SK-N-SH treated with all-trans-retinoic acid at 6 μM for 48 hours (cell line): ENCODE data around the gene EYA4.

ENCODE experiments used
- ATAC-seq: fragments of 200-7000 bp; cut with Tn5 transposase; 3 replicates; pipeline ENCODE4 v1.9.1; 2020; ENCODE audit warnings: mild to moderate bottlenecking, moderate library complexity
- ARNTL ChIP-seq: fragments of 450-650 bp; formaldehyde crosslinking; IDR thresholded peaks from 2 replicates; pipeline ENCODE4 v1.5.0; 2020; ENCODE audit warnings: low read depth, mild to moderate bottlenecking, moderate library complexity, borderline replicate concordance
- BACH2 ChIP-seq: fragments of 250-450 bp; sonication (Bioruptor Pico); IDR thresholded peaks from 2 replicates; pipeline ENCODE4 v1.9.0; 2021; ENCODE audit warnings: mild to moderate bottlenecking, borderline replicate concordance
- CSDC2 ChIP-seq: fragments of 250-450 bp; sonication (Bioruptor Pico); IDR thresholded peaks from 2 replicates; pipeline ENCODE4 v1.5.0; 2020; ENCODE audit warnings: mild to moderate bottlenecking, moderate library complexity
- CSRNP3 ChIP-seq: fragments of 250-450 bp; sonication (Bioruptor Pico); IDR thresholded peaks from 2 replicates; pipeline ENCODE4 v1.5.1; 2021; ENCODE audit warnings: mild to moderate bottlenecking, moderate library complexity
- ESRRG ChIP-seq: fragments of 250-450 bp; sonication (Bioruptor Pico); IDR thresholded peaks from 2 replicates; pipeline ENCODE4 v1.6.1; 2021; ENCODE audit warnings: mild to moderate bottlenecking
- GLIS3 ChIP-seq: fragments of 250-450 bp; sonication (Bioruptor Pico); IDR thresholded peaks from 2 replicates; pipeline ENCODE4 v1.5.0; 2020; ENCODE audit warnings: mild to moderate bottlenecking, moderate library complexity
- ISL1 ChIP-seq: fragments of 250-450 bp; sonication (Bioruptor Pico); IDR thresholded peaks from 2 replicates; pipeline ENCODE4 v2.1.2; 2022; ENCODE audit warnings: mild to moderate bottlenecking, moderate library complexity
- OSR1 ChIP-seq: fragments of 250-450 bp; sonication (Bioruptor Pico); IDR thresholded peaks from 2 replicates; pipeline ENCODE4 v1.8.0; 2022; ENCODE audit warnings: moderate library complexity, mild to moderate bottlenecking, inconsistent platforms
- PATZ1 ChIP-seq: fragments of 250-450 bp; sonication (Bioruptor Pico); IDR thresholded peaks from 2 replicates; pipeline ENCODE4 v1.8.0; 2020; ENCODE audit warnings: mild to moderate bottlenecking, moderate library complexity, borderline replicate concordance
- PPARA ChIP-seq: fragments of 250-450 bp; sonication (Bioruptor Pico); IDR thresholded peaks from 2 replicates; pipeline ENCODE4 v1.5.0; 2020; ENCODE audit warnings: mild to moderate bottlenecking, borderline replicate concordance
- SNAI2 ChIP-seq: fragments of 250-450 bp; sonication (Bioruptor Pico); IDR thresholded peaks from 2 replicates; pipeline ENCODE4 v1.5.0; 2020; ENCODE audit warnings: mild to moderate bottlenecking, moderate library complexity
- TCF4 ChIP-seq: fragments of 250-450 bp; sonication (Bioruptor Pico); IDR thresholded peaks from 2 replicates; pipeline ENCODE4 v1.8.0; 2021; ENCODE audit warnings: mild to moderate bottlenecking, moderate library complexity, borderline replicate concordance
- ZC3H10 ChIP-seq: fragments of 250-450 bp; sonication (Bioruptor Pico); IDR thresholded peaks from 2 replicates; pipeline ENCODE4 v1.5.1; 2021; ENCODE audit warnings: mild to moderate bottlenecking, moderate library complexity
- ZFP3 ChIP-seq: fragments of 250-450 bp; sonication (Bioruptor Pico); IDR thresholded peaks from 2 replicates; pipeline ENCODE4 v1.5.0; 2020; ENCODE audit warnings: mild to moderate bottlenecking, moderate library complexity
- ZFP30 ChIP-seq: fragments of 450-650 bp; formaldehyde crosslinking; IDR thresholded peaks from 2 replicates; pipeline ENCODE4 v1.5.0; 2022; ENCODE audit warnings: mild to moderate bottlenecking, moderate library complexity
- ZNF565 ChIP-seq: fragments of 450-650 bp; formaldehyde crosslinking; conservative IDR thresholded peaks from 2 replicates; pipeline ENCODE4 v1.5.0; 2020; ENCODE audit warnings: low read depth, mild to moderate bottlenecking, moderate library complexity
- ZNF70 ChIP-seq: fragments of 450-650 bp; formaldehyde crosslinking; IDR thresholded peaks from 2 replicates; pipeline ENCODE4 v1.5.0; 2020; ENCODE audit warnings: mild to moderate bottlenecking, moderate library complexity
- ZNF8 ChIP-seq: fragments of 450-650 bp; formaldehyde crosslinking; IDR thresholded peaks from 2 replicates; pipeline ENCODE4 v1.5.0; 2020; ENCODE audit warnings: mild to moderate bottlenecking, moderate library complexity
- TF ChIP-seq, protein P1 (sequence below): fragments of 250-450 bp; sonication (Bioruptor Pico); IDR thresholded peaks from 2 replicates; pipeline ENCODE4 v1.5.1; 2020; ENCODE audit warnings: low read depth, mild to moderate bottlenecking, moderate library complexity
- TF ChIP-seq, protein P2 (sequence below): fragments of 250-450 bp; sonication (Bioruptor Pico); IDR thresholded peaks from 2 replicates; pipeline ENCODE4 v1.8.0; 2021; ENCODE audit warnings: low read depth, mild to moderate bottlenecking, moderate library complexity, borderline replicate concordance
- TF ChIP-seq, protein P3 (sequence below): fragments of 250-450 bp; sonication (Bioruptor Pico); IDR thresholded peaks from 2 replicates; pipeline ENCODE4 v1.5.0; 2020; ENCODE audit warnings: mild to moderate bottlenecking, moderate library complexity

The EYA4 gene

DNA sequence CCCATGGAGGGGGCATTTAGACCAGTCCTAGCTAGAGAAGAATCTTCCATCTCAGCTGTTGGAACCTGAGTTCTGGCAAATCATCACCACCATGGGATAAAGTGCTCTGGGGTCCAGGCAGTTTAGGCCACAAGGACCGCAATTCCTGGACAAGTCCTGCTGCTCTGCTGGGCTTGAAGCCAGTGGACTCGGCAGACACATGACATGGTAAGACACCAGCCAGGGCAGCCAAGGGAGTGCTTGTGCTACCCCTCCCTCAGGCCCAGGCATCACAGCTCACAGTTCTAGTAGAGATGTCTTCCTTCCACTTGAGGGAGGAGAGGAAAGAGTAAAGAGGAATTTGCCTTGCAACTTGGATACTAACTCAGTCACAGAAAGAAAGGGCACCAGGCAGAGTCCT lies 246.0 kb downstream of the EYA4 start:
- no peak for ATAC-seq
- TF ChIP-seq ESRRG (CRISPR knock-in tag), result no peak
- no peak for TF ChIP-seq PATZ1 (CRISPR knock-in tag)
- no peak for TF ChIP-seq OSR1 (CRISPR knock-in tag)
- TF ChIP-seq SNAI2 (CRISPR knock-in tag), result no peak
- TF ChIP-seq TCF4 (CRISPR knock-in tag), result no peak
- TF ChIP-seq ISL1 (CRISPR knock-in tag), result no peak
- TF ChIP-seq ZC3H10 (CRISPR knock-in tag), result no peak
- no peak for TF ChIP-seq ZFP30 (CRISPR knock-in tag)
- no peak for TF ChIP-seq GLIS3 (CRISPR knock-in tag)
- TF ChIP-seq, protein P1, sequence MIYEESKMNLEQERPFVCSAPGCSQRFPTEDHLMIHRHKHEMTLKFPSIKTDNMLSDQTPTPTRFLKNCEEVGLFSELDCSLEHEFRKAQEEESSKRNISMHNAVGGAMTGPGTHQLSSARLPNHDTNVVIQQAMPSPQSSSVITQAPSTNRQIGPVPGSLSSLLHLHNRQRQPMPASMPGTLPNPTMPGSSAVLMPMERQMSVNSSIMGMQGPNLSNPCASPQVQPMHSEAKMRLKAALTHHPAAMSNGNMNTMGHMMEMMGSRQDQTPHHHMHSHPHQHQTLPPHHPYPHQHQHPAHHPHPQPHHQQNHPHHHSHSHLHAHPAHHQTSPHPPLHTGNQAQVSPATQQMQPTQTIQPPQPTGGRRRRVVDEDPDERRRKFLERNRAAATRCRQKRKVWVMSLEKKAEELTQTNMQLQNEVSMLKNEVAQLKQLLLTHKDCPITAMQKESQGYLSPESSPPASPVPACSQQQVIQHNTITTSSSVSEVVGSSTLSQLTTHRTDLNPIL (CRISPR knock-in tag), result no peak
- no peak for TF ChIP-seq ZNF70
- no peak for TF ChIP-seq PPARA (CRISPR knock-in tag)
- TF ChIP-seq CSDC2 (CRISPR knock-in tag), result no peak
- TF ChIP-seq, protein P2, sequence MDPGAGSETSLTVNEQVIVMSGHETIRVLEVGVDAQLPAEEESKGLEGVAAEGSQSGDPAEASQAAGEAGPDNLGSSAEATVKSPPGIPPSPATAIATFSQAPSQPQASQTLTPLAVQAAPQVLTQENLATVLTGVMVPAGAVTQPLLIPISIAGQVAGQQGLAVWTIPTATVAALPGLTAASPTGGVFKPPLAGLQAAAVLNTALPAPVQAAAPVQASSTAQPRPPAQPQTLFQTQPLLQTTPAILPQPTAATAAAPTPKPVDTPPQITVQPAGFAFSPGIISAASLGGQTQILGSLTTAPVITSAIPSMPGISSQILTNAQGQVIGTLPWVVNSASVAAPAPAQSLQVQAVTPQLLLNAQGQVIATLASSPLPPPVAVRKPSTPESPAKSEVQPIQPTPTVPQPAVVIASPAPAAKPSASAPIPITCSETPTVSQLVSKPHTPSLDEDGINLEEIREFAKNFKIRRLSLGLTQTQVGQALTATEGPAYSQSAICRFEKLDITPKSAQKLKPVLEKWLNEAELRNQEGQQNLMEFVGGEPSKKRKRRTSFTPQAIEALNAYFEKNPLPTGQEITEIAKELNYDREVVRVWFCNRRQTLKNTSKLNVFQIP (CRISPR knock-in tag), result no peak

DNA sequence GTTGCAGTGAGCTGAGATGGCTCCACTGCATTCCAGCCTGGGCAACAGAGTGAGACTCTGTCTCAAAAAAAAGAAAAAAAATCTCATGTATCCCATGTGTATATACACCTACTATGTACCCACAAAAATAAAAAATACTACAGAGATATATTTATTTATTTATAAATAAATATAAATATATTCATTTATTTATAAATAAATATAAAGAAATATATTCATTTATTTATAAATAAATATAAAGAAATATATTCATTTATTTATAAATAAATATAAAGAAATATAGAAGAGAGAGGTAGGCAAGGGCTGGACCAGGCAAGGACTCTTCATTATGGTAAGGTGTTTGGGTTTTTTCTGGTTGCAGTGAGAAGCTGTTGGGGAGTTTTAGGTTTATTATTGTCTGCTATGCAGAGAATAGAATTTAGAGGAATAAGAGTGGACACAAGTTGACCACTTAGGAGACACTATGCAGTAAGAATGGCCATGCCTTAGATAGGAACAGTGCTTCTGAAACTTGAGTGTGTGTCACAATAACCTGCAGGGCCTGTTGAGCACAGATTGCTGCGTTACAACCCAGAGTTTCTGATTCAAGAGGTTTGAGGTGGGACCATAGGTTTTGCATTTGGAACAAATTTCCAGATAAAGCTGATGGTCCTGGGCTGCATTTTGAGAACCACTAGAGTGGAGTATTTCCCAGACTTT lies 254.2 kb downstream of the EYA4 start:
- ATAC-seq, result no peak
- no peak for TF ChIP-seq ISL1 (CRISPR knock-in tag)
- TF ChIP-seq ZNF70, result no peak
- no peak for TF ChIP-seq SNAI2 (CRISPR knock-in tag)
- TF ChIP-seq ZC3H10 (CRISPR knock-in tag), result no peak
- no peak for TF ChIP-seq ARNTL (CRISPR knock-in tag)
- no peak for TF ChIP-seq ZNF8 (CRISPR knock-in tag)
- no peak for TF ChIP-seq BACH2 (CRISPR knock-in tag)
- no peak for TF ChIP-seq PPARA (CRISPR knock-in tag)
- TF ChIP-seq PATZ1 (CRISPR knock-in tag), result no peak
- TF ChIP-seq, protein P1 (CRISPR knock-in tag), result no peak
- TF ChIP-seq, protein P3, sequence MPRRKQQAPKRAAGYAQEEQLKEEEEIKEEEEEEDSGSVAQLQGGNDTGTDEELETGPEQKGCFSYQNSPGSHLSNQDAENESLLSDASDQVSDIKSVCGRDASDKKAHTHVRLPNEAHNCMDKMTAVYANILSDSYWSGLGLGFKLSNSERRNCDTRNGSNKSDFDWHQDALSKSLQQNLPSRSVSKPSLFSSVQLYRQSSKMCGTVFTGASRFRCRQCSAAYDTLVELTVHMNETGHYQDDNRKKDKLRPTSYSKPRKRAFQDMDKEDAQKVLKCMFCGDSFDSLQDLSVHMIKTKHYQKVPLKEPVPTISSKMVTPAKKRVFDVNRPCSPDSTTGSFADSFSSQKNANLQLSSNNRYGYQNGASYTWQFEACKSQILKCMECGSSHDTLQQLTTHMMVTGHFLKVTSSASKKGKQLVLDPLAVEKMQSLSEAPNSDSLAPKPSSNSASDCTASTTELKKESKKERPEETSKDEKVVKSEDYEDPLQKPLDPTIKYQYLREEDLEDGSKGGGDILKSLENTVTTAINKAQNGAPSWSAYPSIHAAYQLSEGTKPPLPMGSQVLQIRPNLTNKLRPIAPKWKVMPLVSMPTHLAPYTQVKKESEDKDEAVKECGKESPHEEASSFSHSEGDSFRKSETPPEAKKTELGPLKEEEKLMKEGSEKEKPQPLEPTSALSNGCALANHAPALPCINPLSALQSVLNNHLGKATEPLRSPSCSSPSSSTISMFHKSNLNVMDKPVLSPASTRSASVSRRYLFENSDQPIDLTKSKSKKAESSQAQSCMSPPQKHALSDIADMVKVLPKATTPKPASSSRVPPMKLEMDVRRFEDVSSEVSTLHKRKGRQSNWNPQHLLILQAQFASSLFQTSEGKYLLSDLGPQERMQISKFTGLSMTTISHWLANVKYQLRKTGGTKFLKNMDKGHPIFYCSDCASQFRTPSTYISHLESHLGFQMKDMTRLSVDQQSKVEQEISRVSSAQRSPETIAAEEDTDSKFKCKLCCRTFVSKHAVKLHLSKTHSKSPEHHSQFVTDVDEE (CRISPR knock-in tag), result no peak
- no peak for TF ChIP-seq ZNF565
- no peak for TF ChIP-seq CSRNP3
- no peak for TF ChIP-seq GLIS3 (CRISPR knock-in tag)
- TF ChIP-seq TCF4 (CRISPR knock-in tag), result no peak
- TF ChIP-seq ZFP3, result no peak
- no peak for TF ChIP-seq ZFP30 (CRISPR knock-in tag)
- TF ChIP-seq ESRRG (CRISPR knock-in tag), result no peak
